ENCODE data around the gene CASZ1. TPM values are rescaled to one million over a fixed set of nuclear protein-coding genes. Genes with fewer than 3 reads are reported as not detected.
A peak's percentile ranks its signal among the peaks of the same experiment; 100 is the strongest.

Gene CASZ1
- total and polyA plus RNA-seq, 9 of the 15 experiments (the other 6 are each of a cell fraction or from before 2014, with no cell fraction given), result 0.01 to 4.0 (median 0.76) TPM; not detected in 1

DNA sequence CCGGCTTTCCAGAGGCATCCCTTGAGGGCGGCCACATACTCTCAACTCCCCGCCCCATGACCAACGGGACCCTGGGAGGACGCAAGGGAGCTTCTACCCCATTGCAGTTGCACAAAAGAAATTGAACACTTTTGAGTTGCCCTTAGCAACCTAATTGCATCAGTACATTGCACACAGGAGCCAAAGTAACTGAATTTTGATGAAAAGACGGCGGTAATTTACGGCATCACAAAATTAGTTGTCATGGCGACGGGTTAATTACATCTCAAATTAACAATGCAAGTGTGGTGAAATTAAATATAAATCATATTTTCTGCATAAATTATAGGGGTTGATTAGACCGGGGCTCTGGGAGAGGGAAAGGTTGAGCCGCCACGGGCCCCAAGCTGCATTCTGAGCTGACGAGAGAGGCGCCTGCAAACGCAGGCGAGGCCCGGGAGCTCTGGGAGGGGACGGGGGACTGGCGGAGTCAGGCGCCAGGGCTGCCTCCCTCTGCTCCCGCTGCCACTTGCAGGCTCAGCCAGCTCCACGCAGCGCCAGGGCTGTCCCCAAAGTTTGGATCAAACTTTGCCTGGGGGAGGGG lies 61.4 kb downstream of the CASZ1 start:
- Histone ChIP-seq H3K4me2 (ENCODE audit: insufficient read depth, low read length) (no peak overlapping the region), H3K79me2 (ENCODE audit: control insufficient read depth, insufficient read depth, low read length) (no peaks in the 10 kb centered on the region), H3K4me3 (no peak overlapping the region), H2AFZ (ENCODE audit: low read depth, low read length) (no peak overlapping the region), H3K27ac (ENCODE audit: extremely low read depth, low read depth, low read length) (no peak overlapping the region), H3K9ac (ENCODE audit: insufficient read depth in 1 of 2, low read depth in 2 of 2, low read length in 2 of 2) (no peak overlapping the region), H3K27me3 (ENCODE audit: control insufficient read depth in 2 of 2, insufficient read depth in 2 of 2, low read length in 2 of 2) (peaks cover 37 to 71% of the 10 kb centered on the region in 2 experiments), H4K20me1 (replicated peaks; ENCODE audit: control insufficient read depth, insufficient read depth, low read length) (peaks cover 23% of the 10 kb centered on the region), H3K4me1 (replicated peaks in 1 of 2; ENCODE audit: control insufficient read depth in 2 of 2, insufficient read depth in 2 of 2, low read length in 2 of 2) (peaks cover 0 to 22% of the 10 kb centered on the region in 2 experiments; a peak in 2 of 5 replicates), H3K9me3 (replicated peaks; ENCODE audit: control insufficient read depth, insufficient read depth, low read depth, low read length) (no peaks in the 10 kb centered on the region), H3K36me3 (ENCODE audit: control insufficient read depth, insufficient read depth, low read length) (no peaks in the 10 kb centered on the region), H3K9me1 (ENCODE audit: control insufficient read depth, insufficient read depth, low read length) (no peaks in the 10 kb centered on the region)
- CTCF ChIA-PET (ENCODE audit: low intra/inter-chr PET ratio), result no interaction called here
- POLR2A ChIA-PET, result interaction anchor here (0.6 to 0.7 kb wide), 3 partner anchors 12 to 878 kb away, joined by 3 read pairs; no protein-coding TSS in a partner anchor
- intact Hi-C loops (cut with micrococcal nuclease), result no loop called here
- in situ Hi-C loops (cut with MboI), result no loop called here
- DNase-seq (ENCODE audit: extremely low read depth in 1 of 4, low spot score in 3 of 4) (peak in 2 of 4 experiments; percentile 65 to 67), FAIRE-seq (no peak), ATAC-seq (peak; percentile 41)
- 2% methylated on average over 24 of the region's 24 CpGs for WGBS (ENCODE audit: insufficient coverage, low coverage, missing lambda C conversion rate)
- no TSS peak for BruUV-seq (replicated peaks)
- TF ChIP-seq PCBP1 (IDR thresholded peaks at IDR 0.05; ENCODE audit: low read depth, low read length, poor library complexity, severe bottlenecking) (no peak), RFX1 (IDR thresholded peaks at IDR 0.05) (peak; percentile 86), NFRKB (IDR thresholded peaks at IDR 0.05; ENCODE audit: low read depth) (no peak), CXXC5 (CRISPR knock-in tag; IDR thresholded peaks at IDR 0.05) (no peak), MXI1 (IDR thresholded peaks at IDR 0.05; ENCODE audit: low read depth, low read length) (no peak), ZNF232 (CRISPR knock-in tag; IDR thresholded peaks at IDR 0.05) (no peak), CEBPZ (IDR thresholded peaks at IDR 0.05; ENCODE audit: borderline replicate concordance, low read depth, low read length) (no peak), BMI1 (IDR thresholded peaks at IDR 0.05; ENCODE audit: low read length) (0 out of 2 replicates have a peak, but pooled peaks have one; percentile 39), CEBPG (CRISPR knock-in tag; IDR thresholded peaks at IDR 0.05) (peak; percentile 64), CEBPG (tag; conservative IDR thresholded peaks at IDR 0.05 in 1 of 2, IDR thresholded peaks at IDR 0.05 in 1 of 2) (peak in 1 of 2 experiments; percentile 38; a peak in 1 of 4 replicates), RFX5 (IDR thresholded peaks at IDR 0.05; ENCODE audit: low read depth, low read length) (no peak), CREB1 (IDR thresholded peaks at IDR 0.05) (no peak), CREB1 (CRISPR knock-in tag; IDR thresholded peaks at IDR 0.05) (no peak), ZNF41 (CRISPR knock-in tag; conservative IDR thresholded peaks at IDR 0.05) (no peak), FOXJ3 (CRISPR knock-in tag; IDR thresholded peaks at IDR 0.05) (no peak), ZNF253 (CRISPR knock-in tag; conservative IDR thresholded peaks at IDR 0.05) (no peak), MCM2 (IDR thresholded peaks at IDR 0.05; ENCODE audit: low read depth) (no peak)
- TF ChIP-seq, protein P1, sequence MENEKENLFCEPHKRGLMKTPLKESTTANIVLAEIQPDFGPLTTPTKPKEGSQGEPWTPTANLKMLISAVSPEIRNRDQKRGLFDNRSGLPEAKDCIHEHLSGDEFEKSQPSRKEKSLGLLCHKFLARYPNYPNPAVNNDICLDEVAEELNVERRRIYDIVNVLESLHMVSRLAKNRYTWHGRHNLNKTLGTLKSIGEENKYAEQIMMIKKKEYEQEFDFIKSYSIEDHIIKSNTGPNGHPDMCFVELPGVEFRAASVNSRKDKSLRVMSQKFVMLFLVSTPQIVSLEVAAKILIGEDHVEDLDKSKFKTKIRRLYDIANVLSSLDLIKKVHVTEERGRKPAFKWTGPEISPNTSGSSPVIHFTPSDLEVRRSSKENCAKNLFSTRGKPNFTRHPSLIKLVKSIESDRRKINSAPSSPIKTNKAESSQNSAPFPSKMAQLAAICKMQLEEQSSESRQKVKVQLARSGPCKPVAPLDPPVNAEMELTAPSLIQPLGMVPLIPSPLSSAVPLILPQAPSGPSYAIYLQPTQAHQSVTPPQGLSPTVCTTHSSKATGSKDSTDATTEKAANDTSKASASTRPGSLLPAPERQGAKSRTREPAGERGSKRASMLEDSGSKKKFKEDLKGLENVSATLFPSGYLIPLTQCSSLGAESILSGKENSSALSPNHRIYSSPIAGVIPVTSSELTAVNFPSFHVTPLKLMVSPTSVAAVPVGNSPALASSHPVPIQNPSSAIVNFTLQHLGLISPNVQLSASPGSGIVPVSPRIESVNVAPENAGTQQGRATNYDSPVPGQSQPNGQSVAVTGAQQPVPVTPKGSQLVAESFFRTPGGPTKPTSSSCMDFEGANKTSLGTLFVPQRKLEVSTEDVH (IDR thresholded peaks at IDR 0.05; ENCODE audit: low read depth, partially characterized antibody), result no peak
